Activated B cell treated with CpG ODN at 0.5 μM for 24 hours (primary cell): Measurements from ENCODE around the gene ABCB9. TPM values are rescaled to one million over a fixed set of nuclear protein-coding genes. Genes with fewer than 3 reads are reported as not detected.
"Not testable (repeated sequence)": the region's sequence is repeated elsewhere in the genome, so short reads cannot be mapped to it uniquely, and the experiment has no call there.

ENCODE experiments used
- ATAC-seq: fragments of 200-7000 bp; cut with Tn5 transposase; one replicate; pipeline ENCODE4 v1.10.0; 2021; ENCODE audit warnings: low read depth, mild to moderate bottlenecking, moderate library complexity
- CTCF ChIA-PET: fragments of 350-600 bp; sonication (Branson Sonifier 250); formaldehyde crosslinking; loops from one replicate; lab custom pipeline; 2021; ENCODE audit warnings: antibody characterized with exemption; lab: Charles Lee
- POLR2A ChIA-PET: fragments of 350-600 bp; sonication (Branson Sonifier 250); formaldehyde crosslinking; loops from one replicate; lab custom pipeline; 2021; ENCODE audit warnings: antibody characterized with exemption; lab: Charles Lee
- DNase-seq: peaks from one replicate; pipeline ENCODE4 v3.0.0; 2022
- H3K27ac Mint-ChIP-seq: one replicate; pipeline ENCODE4 v1.8.0; 2020; ENCODE audit warnings: mixed read lengths
- H3K27me3 Mint-ChIP-seq: one replicate; pipeline ENCODE4 v1.8.0; 2021; ENCODE audit warnings: mixed read lengths
- H3K36me3 Mint-ChIP-seq: one replicate; pipeline ENCODE4 v1.8.0; 2021; ENCODE audit warnings: low read depth, mixed read lengths
- H3K4me1 Mint-ChIP-seq: one replicate; pipeline ENCODE4 v1.8.0; 2021; ENCODE audit warnings: mixed read lengths
- H3K4me3 Mint-ChIP-seq: one replicate; pipeline ENCODE4 v1.8.0; 2020; ENCODE audit warnings: mild to moderate bottlenecking, mixed read lengths
- H3K9me3 Mint-ChIP-seq: one replicate; pipeline ENCODE4 v1.8.0; 2020; ENCODE audit warnings: mixed read lengths
- CTCF ChIP-seq: fragments of 200-600 bp; IDR thresholded peaks from one replicate; pipeline ENCODE4 v1.8.0; 2022; ENCODE audit warnings: antibody characterized with exemption, mild to moderate bottlenecking
- intact Hi-C: fragments of 100-400 bp; cut with micrococcal nuclease; formaldehyde crosslinking; loops from one replicate; pipeline ENCODE4 v1.15.1; 2024
- total RNA-seq: library from RNA; stranded (reverse); gene quantifications from 2 replicates; pipeline ENCODE4 v1.2.3, GENCODE V29; 2022

ABCB9 gene
- total RNA-seq, 1 donor from 2014 or later, result 4.6 TPM

DNA sequence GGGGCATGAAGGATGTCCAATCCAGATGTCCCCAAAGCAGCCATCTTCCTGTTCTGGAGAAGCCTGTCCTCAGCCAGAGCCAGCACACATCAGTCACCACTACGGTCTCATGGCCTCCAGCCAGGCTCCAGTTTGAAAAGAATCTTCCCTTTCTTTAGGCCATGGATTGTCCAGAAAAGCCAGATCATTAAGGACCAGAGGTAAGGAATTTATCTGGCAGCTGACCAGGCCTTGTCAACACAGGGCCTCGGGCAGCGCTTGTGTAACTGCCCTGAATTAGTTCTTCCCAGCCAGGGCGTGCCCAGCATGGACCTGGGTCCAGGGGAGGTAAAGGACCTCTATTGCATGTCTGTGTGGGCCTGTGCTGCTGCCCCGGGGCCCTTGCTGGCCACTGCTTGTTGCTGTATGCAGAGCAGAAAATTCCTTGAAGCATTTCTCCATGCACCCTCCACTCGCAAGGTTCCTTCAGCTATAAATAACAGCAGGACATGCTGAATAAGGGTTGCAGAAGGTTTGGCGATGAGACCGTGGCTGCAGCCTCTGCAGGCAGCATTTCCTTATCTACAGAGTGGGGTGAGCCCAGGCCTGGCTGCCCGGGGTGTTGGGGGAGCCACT lies 48.6 kb downstream of the ABCB9 start:
- ChIA-PET CTCF (no interaction called here), POLR2A (interaction anchor here (0.6 kb wide), 2 partner anchors 112 to 660 kb away, joined by 5 read pairs; no protein-coding TSS in a partner anchor)
- Mint-ChIP-seq H3K27me3 (no peaks in the 10 kb centered on the region), H3K4me3 (no peak overlapping the region), H3K36me3 (no peaks in the 10 kb centered on the region), H3K27ac (no peak overlapping the region), H3K4me1 (peaks cover 10% of the 10 kb centered on the region), H3K9me3 (no peaks in the 10 kb centered on the region)
- DNase-seq (no peak), ATAC-seq (no peak)
- no peak for TF ChIP-seq CTCF
- intact Hi-C loops, result loop anchor here (2.0 kb wide), 1 partner anchor 15 kb away; no protein-coding TSS in a partner anchor

- POLR2A ChIA-PET, result interaction anchor here (0.8 kb wide), 3 partner anchors 12 to 50 kb away, joined by 3 to 8 read pairs (median 3); no protein-coding TSS in a partner anchor
- Mint-ChIP-seq H3K4me1 (no peaks in the 10 kb centered on the region), H3K9me3 (no peaks in the 10 kb centered on the region), H3K4me3 (no peak overlapping the region), H3K36me3 (no peaks in the 10 kb centered on the region), H3K27ac (no peak overlapping the region), H3K27me3 (no peaks in the 10 kb centered on the region)
- ATAC-seq (no peak), DNase-seq (no peak)
- intact Hi-C loops, result no loop called here
- TF ChIP-seq CTCF, result no peak
- CTCF ChIA-PET, result no interaction called here
Measured at GRCh38 chr12:122909442-122910288, 56.6 kb downstream of the ABCB9 start.

DNA sequence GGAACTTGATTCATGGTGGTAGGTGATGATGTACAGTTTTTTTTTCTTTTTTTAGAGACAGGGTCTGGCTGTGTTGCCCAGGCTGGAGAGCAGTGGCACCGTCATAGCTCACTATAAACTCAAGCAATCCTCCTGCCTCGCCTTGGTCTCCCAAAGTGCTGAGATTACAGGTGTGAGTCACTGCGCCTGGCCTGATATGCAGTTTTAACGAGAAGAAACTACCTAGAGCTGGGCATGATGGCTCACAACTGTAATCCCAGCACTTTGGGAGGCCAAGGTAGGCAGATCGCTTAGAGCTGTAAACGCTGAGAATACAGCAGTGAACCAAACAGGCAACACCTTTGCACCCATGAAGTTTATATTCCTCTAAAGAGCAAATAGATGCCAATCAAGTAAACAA lies 57.3 kb downstream of the ABCB9 start:
- H3K4me1 Mint-ChIP-seq, result peaks cover under 1% of the 10 kb centered on the region
- H3K27ac Mint-ChIP-seq, result no peak overlapping the region
- no peak overlapping the region for H3K4me3 Mint-ChIP-seq
- H3K36me3 Mint-ChIP-seq, result no peaks in the 10 kb centered on the region
- ATAC-seq (no peak), DNase-seq (no peak)
- ChIA-PET CTCF (interaction anchor here (0.7 kb wide), 1 partner anchor 10 kb away, joined by 3 read pairs; no protein-coding TSS in a partner anchor), POLR2A (interaction anchor here (0.8 kb wide), 3 partner anchors 11 to 49 kb away, joined by 3 to 8 read pairs (median 3); no protein-coding TSS in a partner anchor)
- no peaks in the 10 kb centered on the region for H3K9me3 Mint-ChIP-seq
- TF ChIP-seq CTCF, result no peak
- no peaks in the 10 kb centered on the region for H3K27me3 Mint-ChIP-seq
- intact Hi-C loops, result no loop called here

DNA sequence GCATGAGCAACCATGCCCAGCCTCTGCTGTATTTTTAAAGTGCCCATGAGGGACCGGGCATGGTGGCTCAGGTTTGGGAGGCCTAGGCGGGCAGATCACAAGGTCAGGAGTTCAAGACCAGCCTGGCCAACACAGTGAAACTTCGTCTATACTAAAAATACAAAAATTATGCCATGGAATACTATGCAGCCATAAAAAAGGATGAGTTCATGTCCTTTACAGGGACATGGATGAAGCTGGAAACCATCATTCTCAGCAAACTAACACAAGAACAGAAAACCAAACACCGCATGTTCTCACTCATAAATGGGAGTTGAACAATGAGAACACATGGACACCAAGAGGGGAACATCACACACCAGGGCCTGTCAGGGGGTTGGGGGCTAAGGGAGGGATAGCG lies 61.0 kb downstream of the ABCB9 start:
- CTCF ChIA-PET, result not testable (repeated sequence)
- POLR2A ChIA-PET, result interaction anchor here (0.7 kb wide), 1 partner anchor 30 kb away, joined by 10 read pairs; no protein-coding TSS in a partner anchor

DNA sequence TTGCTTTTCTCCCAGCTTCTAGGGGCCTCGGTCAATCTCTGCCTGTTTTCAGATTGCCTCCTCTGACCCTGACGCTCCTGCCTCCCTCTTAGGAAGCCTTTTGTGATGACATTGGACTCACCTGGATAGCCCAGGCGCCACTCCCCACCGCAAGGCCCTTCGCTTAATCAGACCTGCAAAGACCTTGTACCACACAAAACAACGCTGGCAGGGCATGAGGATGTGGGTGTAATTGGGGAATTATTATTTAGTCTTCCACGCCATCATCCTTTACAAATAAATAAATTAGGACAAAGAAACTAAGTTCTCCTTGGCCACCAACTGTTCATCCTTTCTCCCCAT lies 62.6 kb downstream of the ABCB9 start:
- Mint-ChIP-seq H3K9me3 (no peaks in the 10 kb centered on the region), H3K27ac (peak overlapping the region; percentile 70), H3K4me3 (no peak overlapping the region), H3K4me1 (peaks cover 47% of the 10 kb centered on the region), H3K36me3 (no peaks in the 10 kb centered on the region), H3K27me3 (no peaks in the 10 kb centered on the region)
- intact Hi-C loops, result loop anchor here (2.0 kb wide), 1 partner anchor 15 kb away; no protein-coding TSS in a partner anchor
- DNase-seq (no peak), ATAC-seq (no peak)
- CTCF ChIA-PET, result no interaction called here
- POLR2A ChIA-PET, result interaction anchor here (1.1 to 1.5 kb wide), 3 partner anchors 15 to 33 kb away, joined by 3 to 5 read pairs (median 3); no protein-coding TSS in a partner anchor
- TF ChIP-seq CTCF, result no peak

More for the DNA sequence above, 61.0 kb downstream of the ABCB9 start:
- H3K27ac Mint-ChIP-seq, ATAC-seq, H3K4me3 Mint-ChIP-seq, H3K36me3 Mint-ChIP-seq, DNase-seq, H3K27me3 Mint-ChIP-seq, H3K9me3 Mint-ChIP-seq, intact Hi-C loops: not testable (repeated sequence)
- peaks cover 31% of the 10 kb centered on the region for H3K4me1 Mint-ChIP-seq
